ENCODE measurements around the gene MBD1. TPM values are rescaled to one million over a fixed set of nuclear protein-coding genes. Genes with fewer than 3 reads are reported as not detected.

MBD1 gene
- polyA plus RNA-seq, 1 of the 3 experiments (the other 2 are of a cell fraction) = 72.3 TPM

DNA sequence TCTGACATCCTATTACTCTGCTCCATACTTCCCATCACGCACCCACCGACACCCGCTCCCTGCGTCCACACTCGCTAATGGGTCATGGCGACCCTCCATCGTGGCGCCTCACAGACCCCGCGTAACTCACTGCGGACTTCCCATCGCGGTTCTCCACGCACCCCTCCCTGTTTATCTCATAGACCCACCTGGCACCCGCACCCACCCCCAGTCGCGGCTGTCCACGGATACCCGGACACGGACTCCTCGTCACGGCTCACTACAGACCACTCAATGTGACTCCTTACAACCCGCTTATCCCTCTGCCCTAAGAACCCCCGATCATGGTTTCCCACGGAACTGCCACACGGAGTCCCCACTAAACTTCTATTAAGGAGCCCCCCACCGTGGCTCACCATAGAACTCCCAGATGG, 5.7 kb upstream of the MBD1 start:
- peak overlapping the region; percentile 18 to 57; a peak in 2 of 4 replicates for H3K27ac ChIP-seq (ENCODE audit: low read depth in 2 of 2, low read length in 1 of 2)
- peak overlapping the region; percentile 69 for H3K9ac ChIP-seq
- peak overlapping the region; percentile 63 for H2AFZ ChIP-seq (ENCODE audit: low read depth)
- peak overlapping the region; percentile 95 to 97 for H3K4me3 ChIP-seq (ENCODE audit: low read depth in 2 of 2, low read length in 1 of 2)
- no peaks in the 10 kb centered on the region for H3F3A ChIP-seq (replicated peaks; ENCODE audit: insufficient read depth)
- H3K27me3 ChIP-seq (ENCODE audit: insufficient read depth) = no peaks in the 10 kb centered on the region
- TF ChIP-seq TAF1 (IDR thresholded peaks at IDR 0.05; ENCODE audit: borderline replicate concordance, low read depth, low read length) = no peak
- H3K4me1 ChIP-seq (ENCODE audit: control insufficient read depth in 1 of 2, insufficient read depth in 2 of 2, low read depth in 1 of 2, low read length in 1 of 2) = peaks cover 0 to 15% of the 10 kb centered on the region in 2 experiments; a peak in 1 of 4 replicates
- DNase-seq = no peak
- H3K79me2 ChIP-seq (ENCODE audit: insufficient read depth) = peaks cover 18% of the 10 kb centered on the region; the same call in 1 of the 2 replicates
- H3K9me2 ChIP-seq = no peaks in the 10 kb centered on the region
- H3K4me2 ChIP-seq = peak overlapping the region; percentile 87
- no peaks in the 10 kb centered on the region for H3K9me3 ChIP-seq
- H4K20me1 ChIP-seq (ENCODE audit: insufficient read depth) = no peaks in the 10 kb centered on the region
- H3K36me3 ChIP-seq (replicated peaks in 1 of 2; ENCODE audit: control insufficient read depth in 1 of 2, insufficient read depth in 2 of 2, low read length in 1 of 2) = peaks cover 9 to 40% of the 10 kb centered on the region in 2 experiments
- under 1% methylated on average over 27 of the region's 27 CpGs for WGBS (ENCODE audit: low lambda C conversion rate)
- CTCF ChIA-PET = no interaction called here
- POLR2A ChIA-PET = no interaction called here

DNA sequence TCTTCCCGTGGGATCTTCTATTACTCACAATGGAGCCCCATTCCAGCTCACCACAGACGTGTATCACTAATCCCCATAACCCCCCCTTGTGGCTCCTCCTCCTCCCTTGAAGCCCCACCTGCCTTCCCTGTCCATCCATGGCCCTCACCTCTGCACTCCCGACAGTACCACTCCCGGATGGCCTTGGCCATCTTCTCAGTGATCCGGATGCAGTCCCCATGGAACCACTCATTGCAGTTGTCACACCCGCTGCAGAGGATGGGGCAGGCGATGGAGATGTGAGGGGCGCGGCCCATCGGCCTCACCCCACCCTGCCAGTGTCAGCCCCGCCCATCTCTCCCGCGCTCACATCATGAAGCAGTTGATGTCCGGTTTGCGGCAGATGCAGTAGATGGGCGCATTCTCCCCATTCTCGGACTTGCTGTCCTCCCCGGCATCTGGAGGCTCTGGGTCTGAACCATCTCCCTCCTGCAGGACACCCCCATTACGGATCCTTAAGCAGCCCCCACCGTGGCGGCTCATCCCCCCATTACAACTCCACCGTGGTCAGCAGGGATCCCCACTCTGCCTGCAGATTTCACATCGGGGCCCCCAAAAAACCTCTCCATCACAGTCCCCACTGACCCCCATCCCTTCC, 5.2 kb upstream of the MBD1 start:
- no peak overlapping the region for H2AFZ ChIP-seq (ENCODE audit: low read depth)
- peak overlapping the region in 1 of 2 experiments; percentile 57; a peak in 2 of 4 replicates for H3K27ac ChIP-seq (ENCODE audit: low read depth in 2 of 2, low read length in 1 of 2)
- DNase-seq = peak; percentile 73

GRCh38 chr18:50285631-50286321, 4.5 kb upstream of the MBD1 start:
- no peak overlapping the region for H2AFZ ChIP-seq (ENCODE audit: low read depth)
- no peak for DNase-seq
- H4K20me1 ChIP-seq (ENCODE audit: insufficient read depth) = no peaks in the 10 kb centered on the region
- WGBS (ENCODE audit: low lambda C conversion rate) = 94% methylated on average over 13 of the region's 24 CpGs
- POLR2A ChIA-PET = no interaction called here
- no peaks in the 10 kb centered on the region for H3K9me3 ChIP-seq
- H3F3A ChIP-seq (replicated peaks; ENCODE audit: insufficient read depth) = no peaks in the 10 kb centered on the region
- no peaks in the 10 kb centered on the region for H3K27me3 ChIP-seq (ENCODE audit: insufficient read depth)
- peaks cover 0 to 18% of the 10 kb centered on the region in 2 experiments; a peak in 1 of 4 replicates for H3K4me1 ChIP-seq (ENCODE audit: control insufficient read depth in 1 of 2, insufficient read depth in 2 of 2, low read depth in 1 of 2, low read length in 1 of 2)
- CTCF ChIA-PET = interaction anchor here (0.8 kb wide), 1 partner anchor 71 kb away, joined by 4 read pairs; no protein-coding TSS in a partner anchor
- H3K9ac ChIP-seq = no peak overlapping the region
- TF ChIP-seq, protein P1, sequence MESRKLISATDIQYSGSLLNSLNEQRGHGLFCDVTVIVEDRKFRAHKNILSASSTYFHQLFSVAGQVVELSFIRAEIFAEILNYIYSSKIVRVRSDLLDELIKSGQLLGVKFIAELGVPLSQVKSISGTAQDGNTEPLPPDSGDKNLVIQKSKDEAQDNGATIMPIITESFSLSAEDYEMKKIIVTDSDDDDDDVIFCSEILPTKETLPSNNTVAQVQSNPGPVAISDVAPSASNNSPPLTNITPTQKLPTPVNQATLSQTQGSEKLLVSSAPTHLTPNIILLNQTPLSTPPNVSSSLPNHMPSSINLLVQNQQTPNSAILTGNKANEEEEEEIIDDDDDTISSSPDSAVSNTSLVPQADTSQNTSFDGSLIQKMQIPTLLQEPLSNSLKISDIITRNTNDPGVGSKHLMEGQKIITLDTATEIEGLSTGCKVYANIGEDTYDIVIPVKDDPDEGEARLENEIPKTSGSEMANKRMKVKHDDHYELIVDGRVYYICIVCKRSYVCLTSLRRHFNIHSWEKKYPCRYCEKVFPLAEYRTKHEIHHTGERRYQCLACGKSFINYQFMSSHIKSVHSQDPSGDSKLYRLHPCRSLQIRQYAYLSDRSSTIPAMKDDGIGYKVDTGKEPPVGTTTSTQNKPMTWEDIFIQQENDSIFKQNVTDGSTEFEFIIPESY (IDR thresholded peaks at IDR 0.05; ENCODE audit: borderline replicate concordance, low read depth) = no peak
- TF ChIP-seq EZH2phosphoT487 (IDR thresholded peaks at IDR 0.05; ENCODE audit: borderline replicate concordance, low read depth) (no peak), POLR2AphosphoS5 (IDR thresholded peaks at IDR 0.05; ENCODE audit: low read depth, low read length) (no peak), TEAD4 (IDR thresholded peaks at IDR 0.05; ENCODE audit: borderline replicate concordance, insufficient read depth) (no peak), IRF3 (IDR thresholded peaks at IDR 0.05; ENCODE audit: low read depth, low read length) (no peak), TCF12 (IDR thresholded peaks at IDR 0.05) (no peak), RXRA (IDR thresholded peaks at IDR 0.05; ENCODE audit: borderline replicate concordance, low read depth) (no peak), CHD2 (IDR thresholded peaks at IDR 0.05; ENCODE audit: low read length, partially characterized antibody) (no peak), GABPA (IDR thresholded peaks at IDR 0.05; ENCODE audit: low read depth) (no peak)
- H3K9me2 ChIP-seq = no peaks in the 10 kb centered on the region
- H3K36me3 ChIP-seq (replicated peaks in 1 of 2; ENCODE audit: control insufficient read depth in 1 of 2, insufficient read depth in 2 of 2, low read length in 1 of 2) = peaks cover 11 to 40% of the 10 kb centered on the region in 2 experiments
- peak overlapping the region; percentile 87 for H3K4me2 ChIP-seq
- H3K27ac ChIP-seq (ENCODE audit: low read depth in 2 of 2, low read length in 1 of 2) = no peak overlapping the region; a peak in 1 of 4 replicates
- peak overlapping the region; percentile 95 to 97; a peak in 3 of 4 replicates for H3K4me3 ChIP-seq (ENCODE audit: low read depth in 2 of 2, low read length in 1 of 2)
- peaks cover 21% of the 10 kb centered on the region for H3K79me2 ChIP-seq (ENCODE audit: insufficient read depth)

More for the DNA sequence above, 5.2 kb upstream of the MBD1 start:
- TF ChIP-seq GABPA (IDR thresholded peaks at IDR 0.05; ENCODE audit: low read depth) = peak; percentile 62
- peak; percentile 38; the same call in 1 of the 2 replicates for TF ChIP-seq YY1 (IDR thresholded peaks at IDR 0.05; ENCODE audit: low read depth)
- TF ChIP-seq, protein P1 (IDR thresholded peaks at IDR 0.05; ENCODE audit: borderline replicate concordance, low read depth) = no peak
- CTCF ChIA-PET = interaction anchor here (0.8 kb wide), 1 partner anchor 71 kb away, joined by 4 read pairs; no protein-coding TSS in a partner anchor
- H3K36me3 ChIP-seq (replicated peaks in 1 of 2; ENCODE audit: control insufficient read depth in 1 of 2, insufficient read depth in 2 of 2, low read length in 1 of 2) = peaks cover 11 to 40% of the 10 kb centered on the region in 2 experiments
- peak overlapping the region; percentile 69 for H3K9ac ChIP-seq
- no peaks in the 10 kb centered on the region for H3K9me3 ChIP-seq
- peak overlapping the region; percentile 95 to 97 for H3K4me3 ChIP-seq (ENCODE audit: low read depth in 2 of 2, low read length in 1 of 2)
- 5% methylated on average over 22 of the region's 23 CpGs for WGBS (ENCODE audit: low lambda C conversion rate)
- no peaks in the 10 kb centered on the region for H4K20me1 ChIP-seq (ENCODE audit: insufficient read depth)
- POLR2A ChIA-PET = no interaction called here
- H3F3A ChIP-seq (replicated peaks; ENCODE audit: insufficient read depth) = no peaks in the 10 kb centered on the region
- no peaks in the 10 kb centered on the region for H3K9me2 ChIP-seq
- H3K79me2 ChIP-seq (ENCODE audit: insufficient read depth) = peaks cover 18% of the 10 kb centered on the region; the same call in 1 of the 2 replicates
- peaks cover 0 to 18% of the 10 kb centered on the region in 2 experiments; a peak in 1 of 4 replicates for H3K4me1 ChIP-seq (ENCODE audit: control insufficient read depth in 1 of 2, insufficient read depth in 2 of 2, low read depth in 1 of 2, low read length in 1 of 2)
- no peaks in the 10 kb centered on the region for H3K27me3 ChIP-seq (ENCODE audit: insufficient read depth)
- peak overlapping the region; percentile 87 for H3K4me2 ChIP-seq

Data from SK-N-SH (cell line).